HG03378 (cell line): Measurements from ENCODE around the gene NOBOX.
"Not testable (repeated sequence)": the region's sequence is repeated elsewhere in the genome, so short reads cannot be mapped to it uniquely, and the experiment has no call there.

Experiments used
- ATAC-seq: cut with Tn5 transposase; IDR thresholded peaks from one replicate; pipeline ENCODE4 v1.9.1; 2021; ENCODE audit warnings: mild to moderate bottlenecking, moderate library complexity; ENCODE audit not compliant: unreplicated experiment

Gene NOBOX

DNA sequence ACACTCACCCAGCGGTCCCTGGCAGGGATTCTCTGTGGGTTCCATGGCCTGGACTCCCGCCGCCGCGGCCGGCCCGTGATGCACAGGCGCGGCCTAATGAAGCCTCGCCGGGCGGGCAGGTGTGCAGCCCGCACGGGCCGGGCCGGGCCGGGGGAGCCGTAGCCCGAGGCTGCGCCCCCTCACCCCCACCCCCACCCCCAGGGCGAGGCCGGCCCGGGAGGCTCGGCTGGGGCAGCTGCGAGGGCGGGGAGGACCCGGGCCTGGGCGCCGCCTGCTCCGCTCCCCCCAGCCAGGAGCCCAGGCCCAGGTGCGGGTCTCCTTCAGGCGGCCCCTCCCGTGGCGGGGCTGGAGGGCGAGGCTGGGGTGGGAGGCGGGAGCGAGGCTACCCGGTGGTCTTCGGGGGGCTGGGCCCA, at the start of gene NOBOX:
NOBOX (minus strand) TSS at position 45 of the 413 bp plus-strand sequence.
- no peak for ATAC-seq

DNA sequence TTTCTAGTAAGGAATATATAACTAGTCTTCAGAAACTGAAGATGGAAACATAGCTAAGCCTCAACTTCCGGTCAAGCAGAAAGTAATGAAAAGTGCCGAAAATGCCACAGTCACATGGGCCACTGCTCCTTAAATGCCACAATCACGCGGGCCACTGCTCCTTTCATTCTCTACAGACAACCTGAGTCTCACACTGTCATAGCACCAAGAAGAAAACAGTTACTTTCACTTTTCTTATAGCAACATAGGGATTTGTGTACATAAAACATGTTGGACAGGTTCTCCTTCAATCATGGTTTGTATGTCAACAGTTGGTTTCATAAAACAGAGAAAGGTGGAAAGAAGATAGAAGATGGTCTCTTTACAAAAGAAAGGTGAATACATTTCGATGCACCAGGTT, 48.6 kb upstream of the NOBOX start:
- ATAC-seq = peak; percentile 66

DNA sequence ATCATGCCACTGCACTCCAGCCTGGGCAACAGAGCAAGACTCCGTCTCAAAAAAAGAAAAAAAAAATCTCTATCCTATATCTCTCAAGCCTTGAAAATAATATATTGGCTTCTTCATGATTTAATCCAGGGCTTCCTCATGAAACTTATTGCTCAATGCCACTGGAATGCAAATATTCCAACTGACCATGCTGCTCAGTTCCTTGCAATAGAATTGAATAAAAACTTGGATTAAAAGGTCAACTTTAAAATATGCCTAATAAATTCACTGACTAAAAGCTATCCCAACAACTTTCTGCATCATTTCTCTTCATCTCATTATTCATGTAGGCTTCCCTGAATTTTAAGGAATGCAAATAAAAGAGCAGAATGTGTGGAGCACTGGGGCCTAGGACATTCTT, 42.1 kb upstream of the NOBOX start:
- ATAC-seq = no peak

DNA sequence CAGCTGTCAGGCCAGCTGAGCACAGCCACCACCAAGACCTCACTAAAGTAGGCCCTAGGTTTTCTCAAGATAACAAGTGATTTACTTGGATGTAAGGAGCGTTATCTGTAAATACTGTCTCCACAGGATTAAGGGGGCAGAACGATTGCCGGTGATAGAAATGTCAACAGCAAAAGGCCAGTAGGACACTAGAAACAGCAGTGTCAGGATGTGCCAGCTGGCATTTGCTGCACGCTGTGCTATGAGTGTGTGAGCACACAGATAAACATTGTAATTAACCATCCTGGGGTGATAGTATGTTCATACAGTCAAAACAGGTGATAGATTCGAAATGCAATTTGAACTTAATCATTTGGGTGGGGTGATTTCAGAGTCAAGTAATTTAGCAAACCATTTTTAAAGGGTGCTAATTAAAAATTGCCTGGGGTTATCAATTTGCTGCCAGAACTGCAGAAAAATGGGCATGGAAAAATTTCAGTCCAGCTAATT, 36.3 kb upstream of the NOBOX start:
- ATAC-seq = no peak

DNA sequence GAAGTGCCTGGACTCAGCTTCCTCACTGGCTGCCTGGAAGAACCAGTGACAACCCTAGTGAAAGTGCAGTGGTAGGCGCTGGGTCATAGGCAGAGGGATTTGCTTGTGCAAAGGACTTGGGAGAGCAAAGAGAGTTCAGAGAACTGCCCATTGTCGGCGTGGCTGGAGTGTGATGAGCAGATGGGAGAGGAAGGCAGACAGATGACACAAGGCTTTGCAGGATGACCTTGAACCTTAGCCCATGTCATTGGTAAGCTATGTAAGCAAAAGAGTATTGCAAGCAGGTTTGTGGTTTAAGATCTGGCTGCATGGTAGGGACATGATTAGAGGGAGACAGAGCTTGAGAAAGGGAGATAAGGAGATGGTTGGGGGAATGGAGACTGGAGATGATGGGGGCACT, 35.3 kb upstream of the NOBOX start:
- ATAC-seq = no peak

DNA sequence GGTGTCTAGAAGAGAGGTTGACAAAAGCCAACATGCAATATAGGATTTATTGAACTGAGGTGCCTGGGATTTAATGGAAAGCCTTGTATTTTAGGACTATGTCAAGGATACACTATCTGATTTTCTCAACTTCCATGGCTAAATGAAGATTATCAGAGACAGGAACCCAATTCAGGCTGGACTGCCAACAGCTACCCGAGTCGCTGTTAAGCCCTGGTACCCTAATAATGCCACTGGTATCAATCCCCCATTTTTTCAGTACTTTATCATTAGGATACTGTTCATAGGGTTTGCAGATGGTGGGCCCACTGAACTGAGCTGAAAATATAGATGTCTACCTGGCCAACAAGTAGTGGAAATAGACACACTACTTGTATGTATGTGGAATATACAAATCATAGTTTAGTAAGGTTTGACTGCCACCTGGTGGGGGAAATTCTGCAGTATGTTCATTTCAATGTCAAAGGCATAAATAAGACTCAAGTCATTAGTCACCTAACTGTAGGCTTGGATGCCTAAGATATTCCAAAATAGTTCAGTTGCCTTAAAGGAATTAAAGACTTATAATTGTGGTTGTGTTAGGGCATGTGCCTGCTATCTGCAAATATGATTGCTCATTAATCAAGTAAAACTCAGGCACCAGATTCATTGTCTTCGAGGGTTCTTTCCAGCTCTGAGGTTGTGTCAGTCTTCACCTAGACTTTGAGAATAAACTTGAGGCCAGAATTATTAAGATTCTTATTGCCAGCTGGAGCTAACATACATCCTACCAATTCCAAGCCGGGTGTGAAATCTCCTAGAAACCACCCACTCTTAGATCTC, 34.1 kb upstream of the NOBOX start:
- peak; percentile 83 for ATAC-seq

DNA sequence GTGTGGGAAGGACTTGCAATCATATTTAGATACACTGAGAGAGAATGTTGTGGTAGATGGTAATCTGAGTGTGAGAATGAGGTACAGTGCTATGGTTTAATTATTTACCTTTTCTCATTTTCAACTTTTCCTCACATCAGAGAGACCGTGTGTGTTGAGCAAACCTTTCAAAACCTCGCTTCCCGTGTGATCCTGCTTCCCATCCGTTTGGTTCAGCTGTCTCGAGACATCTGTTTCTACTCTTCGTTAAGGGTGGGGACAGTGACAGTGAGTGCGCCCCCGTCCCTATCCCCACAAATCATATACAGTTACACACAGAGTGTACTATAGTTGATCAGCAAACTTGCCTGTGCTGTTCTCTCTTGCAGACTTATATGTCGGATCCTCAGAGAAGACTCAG, 33.0 kb upstream of the NOBOX start:
- ATAC-seq = no peak

DNA sequence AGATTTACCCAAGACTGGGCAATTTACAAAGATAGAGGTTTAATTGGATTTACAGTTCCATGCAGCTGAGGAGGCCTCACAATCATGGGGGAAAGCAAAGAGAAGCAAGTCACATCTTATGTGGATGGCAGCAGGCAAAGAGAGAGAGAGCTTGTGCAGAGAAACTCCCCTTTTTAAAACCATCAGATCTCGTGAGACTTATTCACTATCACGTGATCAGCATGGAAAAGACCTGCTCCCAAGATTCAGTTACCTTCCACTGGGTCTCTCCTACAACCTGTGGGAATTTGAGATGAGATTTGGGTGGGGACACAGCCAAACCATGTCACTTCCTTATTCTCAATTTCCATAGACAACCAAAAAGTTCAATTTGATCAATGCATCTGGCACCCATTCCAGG, 24.9 kb upstream of the NOBOX start:
- ATAC-seq = no peak

DNA sequence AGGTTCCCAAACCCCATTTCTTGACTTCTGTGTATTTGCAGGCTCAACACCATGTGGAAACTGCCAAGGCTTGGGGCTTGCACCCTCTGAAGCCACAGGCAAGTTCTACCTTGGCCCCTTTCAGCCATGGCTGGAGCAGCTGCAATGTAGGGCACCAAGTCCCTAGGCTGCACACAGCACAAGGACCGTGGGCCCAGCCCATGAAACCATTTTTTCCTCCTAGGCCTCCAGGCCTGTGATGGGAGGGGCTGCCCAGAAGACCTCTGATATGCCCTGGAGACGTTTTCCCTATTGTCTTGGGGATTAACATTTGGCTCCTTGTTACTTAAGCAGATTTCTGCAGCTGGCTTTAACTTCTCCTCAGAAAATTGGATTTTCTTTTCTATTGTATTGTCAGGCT, 24.0 kb upstream of the NOBOX start:
- not testable (repeated sequence) for ATAC-seq

DNA sequence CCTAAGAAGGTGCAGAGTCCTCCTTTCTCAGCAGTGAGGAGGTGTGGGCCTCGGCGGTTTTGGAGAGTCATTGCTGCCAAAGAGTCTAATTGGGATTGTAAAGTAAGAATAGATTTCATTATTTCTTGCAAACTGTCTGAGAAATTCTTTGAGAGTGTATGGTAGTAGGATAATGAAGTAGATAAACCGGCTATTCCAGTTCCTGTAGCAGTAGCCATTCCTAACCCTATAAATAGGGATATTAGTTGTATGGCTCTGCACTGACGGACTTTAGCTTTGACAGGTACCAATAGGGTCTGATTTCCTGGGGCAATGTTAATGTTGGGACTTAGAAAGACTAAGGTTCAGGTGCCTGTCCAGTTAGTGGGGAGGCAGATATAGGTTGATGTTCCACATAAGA, 15.4 kb upstream of the NOBOX start:
- not testable (repeated sequence) for ATAC-seq

DNA sequence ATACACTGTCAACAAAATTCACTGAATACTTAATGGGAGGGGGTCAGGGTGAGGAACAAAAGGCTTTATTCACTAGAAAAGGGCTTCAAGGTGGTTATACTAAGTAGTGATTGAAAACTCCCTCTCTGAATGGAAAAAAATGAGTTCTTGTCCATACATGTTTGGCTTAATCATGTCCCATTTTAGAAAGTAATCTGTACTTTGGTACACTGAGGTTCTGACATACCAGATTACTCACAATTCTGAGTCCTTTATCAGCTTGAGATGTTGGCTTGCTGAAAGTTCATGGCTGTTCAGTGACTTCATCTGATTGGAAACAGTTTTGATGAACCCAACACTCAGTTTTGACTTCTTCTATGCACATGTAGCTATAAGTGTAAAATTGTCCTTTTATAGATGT, 12.8 kb upstream of the NOBOX start:
- ATAC-seq = no peak

DNA sequence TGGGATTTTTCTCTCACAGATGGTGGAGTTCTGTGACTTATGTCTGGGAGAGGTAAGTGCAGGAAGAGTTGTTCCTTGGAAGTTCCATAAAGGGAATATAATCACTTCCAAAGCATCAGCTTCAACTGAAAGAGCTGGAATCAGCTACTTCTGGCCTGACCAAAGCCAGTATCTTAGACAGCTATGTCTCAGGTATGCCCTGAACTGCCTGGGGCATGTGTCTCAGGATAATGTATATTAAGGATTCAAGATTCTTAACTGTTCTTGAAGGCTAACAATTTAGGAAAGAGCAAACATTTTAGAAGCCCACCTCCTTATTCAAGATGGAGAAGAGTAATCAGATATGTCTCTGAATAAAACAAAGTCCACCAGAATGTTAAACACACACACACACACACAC, 12.4 kb upstream of the NOBOX start:
- ATAC-seq = no peak

DNA sequence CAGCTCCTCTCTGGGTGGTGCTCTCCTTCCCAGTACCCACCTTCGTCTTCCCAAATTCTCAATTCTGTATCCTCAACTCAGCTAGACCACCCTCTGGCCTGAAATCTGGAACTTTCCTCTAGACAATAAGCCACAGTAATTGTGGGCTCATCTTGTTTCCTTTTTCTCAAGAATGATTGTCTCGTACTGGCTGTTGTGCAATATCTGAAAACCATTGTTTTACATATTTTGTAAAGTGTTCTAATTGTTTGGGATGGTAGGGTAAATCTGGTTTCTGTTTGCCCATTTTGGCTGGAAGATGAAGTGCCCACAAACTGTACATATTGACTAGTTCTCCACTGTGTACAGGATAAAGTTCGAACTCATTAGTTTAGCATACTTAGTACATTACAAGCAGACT, 11.3 kb upstream of the NOBOX start:
- no peak for ATAC-seq

DNA sequence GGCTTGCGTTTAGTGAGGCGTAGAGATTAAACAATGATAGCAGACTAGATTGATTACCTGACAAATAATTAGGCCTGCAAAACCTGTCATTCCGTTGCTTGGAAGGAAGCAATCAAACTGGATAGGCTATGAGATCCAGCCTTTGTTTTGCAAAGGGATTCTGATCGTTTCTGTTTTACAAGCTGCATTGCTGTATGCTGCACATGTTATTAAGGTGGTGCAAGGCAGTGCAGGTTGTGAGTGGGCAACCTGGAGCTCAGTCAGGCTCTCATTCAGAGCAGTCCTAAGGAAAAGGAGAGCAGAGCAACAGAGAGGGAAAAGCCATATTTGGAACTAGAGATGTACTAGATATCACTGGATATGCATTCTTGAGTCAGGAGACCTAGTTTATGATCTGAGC, 6.9 kb upstream of the NOBOX start:
- no peak for ATAC-seq

DNA sequence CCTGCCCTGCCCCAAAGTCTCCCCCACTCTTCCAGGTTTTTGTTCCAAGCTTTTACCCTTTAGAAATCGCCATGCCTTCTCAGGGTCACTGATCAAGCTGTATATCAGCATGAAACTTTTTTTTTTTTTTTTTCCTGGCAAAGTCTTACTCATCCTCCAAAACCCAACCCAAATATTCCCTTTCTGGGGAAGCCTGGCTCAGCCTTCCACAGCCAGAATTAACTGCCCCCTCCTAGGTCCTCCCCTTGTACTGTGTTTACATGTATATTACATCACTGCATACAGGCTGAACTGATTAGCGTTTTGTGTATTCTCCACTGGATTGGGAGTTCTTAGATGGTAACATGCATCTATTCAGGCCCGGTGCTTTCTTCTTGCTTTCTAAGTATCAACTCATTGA, 4.6 kb upstream of the NOBOX start:
- ATAC-seq = no peak

DNA sequence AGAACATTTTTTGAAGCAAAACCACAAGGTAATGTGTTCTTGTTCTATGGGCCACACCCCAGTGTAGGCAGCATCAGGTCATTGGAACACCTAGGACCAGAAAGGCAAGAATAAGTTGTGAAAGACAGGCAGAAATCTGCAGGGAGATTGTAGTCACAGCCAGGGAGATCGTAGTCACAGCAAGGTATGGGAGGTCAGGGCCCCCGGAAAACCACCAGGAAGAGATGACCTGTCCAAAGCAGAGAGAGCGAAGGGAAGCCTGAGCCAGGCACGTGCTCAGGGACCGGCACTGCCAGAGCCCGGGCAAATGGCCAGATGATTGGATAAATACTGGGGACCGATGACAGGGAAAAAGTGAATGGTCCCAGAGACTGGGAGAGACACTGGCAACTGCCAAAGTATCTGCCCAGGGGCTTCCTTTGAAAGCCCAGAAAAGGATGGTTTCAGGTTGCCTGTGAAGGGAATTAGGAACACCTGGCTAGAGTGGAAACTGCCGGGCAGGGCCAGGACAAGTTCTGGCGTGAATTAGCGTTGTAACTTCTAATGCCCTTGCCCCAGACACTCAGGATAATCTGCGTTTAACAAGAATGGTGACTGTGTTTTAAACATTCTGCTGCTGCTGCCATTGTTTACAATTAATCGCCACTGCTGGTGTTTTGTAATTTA, 3.9 kb upstream of the NOBOX start:
- ATAC-seq = no peak

DNA sequence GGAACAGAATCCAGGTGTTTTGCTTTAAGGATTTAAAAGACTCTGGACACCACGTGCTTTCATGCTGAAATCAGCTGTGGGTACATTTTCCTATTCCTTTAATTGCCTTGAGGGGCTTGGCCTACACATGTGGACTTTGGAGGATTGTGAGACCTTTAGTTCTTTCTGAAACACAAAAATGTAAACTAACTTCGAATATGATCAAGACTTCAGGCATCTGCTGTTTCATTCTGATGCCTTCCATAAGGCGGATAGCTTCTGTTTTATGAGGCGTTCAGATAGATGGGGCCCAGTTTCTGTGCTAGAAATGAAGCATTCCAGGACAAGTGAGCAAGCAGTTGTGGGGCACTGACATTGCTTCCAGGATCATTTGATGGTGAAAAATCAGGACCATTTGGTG, 1.5 kb upstream of the NOBOX start:
- no peak for ATAC-seq

DNA sequence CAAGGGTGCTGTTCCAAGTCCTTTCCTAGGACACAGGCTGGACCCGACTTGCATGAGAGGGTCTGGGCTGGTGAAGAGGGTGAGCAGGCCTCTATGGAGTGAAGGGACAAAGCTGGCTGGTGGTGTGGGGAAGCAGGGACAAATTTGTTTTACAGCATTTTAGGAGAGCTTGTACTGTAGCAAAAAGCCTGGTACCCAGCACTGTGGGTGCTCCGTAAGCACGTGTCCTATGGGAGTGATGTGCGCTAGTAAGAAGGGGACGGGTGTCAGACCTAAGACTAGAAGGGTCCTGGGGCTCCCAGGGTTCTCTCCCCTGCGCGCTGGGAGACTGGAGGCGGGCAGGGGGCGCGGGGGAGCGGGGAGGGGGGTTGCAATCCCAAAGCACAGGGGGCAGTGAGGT, 391 bp downstream of the NOBOX start:
- ATAC-seq = no peak

DNA sequence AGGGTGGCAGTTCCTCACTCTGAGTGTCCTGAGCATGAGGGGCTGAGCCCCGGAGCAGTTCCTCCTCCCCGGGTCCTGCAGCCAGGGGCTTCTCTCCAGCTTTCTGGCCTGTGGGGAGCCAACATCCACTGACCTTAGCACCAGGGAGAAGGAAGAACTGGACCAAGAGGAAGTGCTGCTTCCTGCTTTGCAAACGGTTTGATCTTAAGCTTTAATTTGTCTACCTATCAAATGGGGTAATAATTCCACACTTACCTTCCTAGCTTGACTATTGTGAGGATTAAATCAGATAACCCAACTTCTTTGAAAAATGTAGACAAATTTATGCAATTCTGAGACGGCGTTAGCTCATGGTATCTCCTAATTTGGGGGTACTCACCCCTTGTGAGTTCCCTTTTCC, 2.0 kb downstream of the NOBOX start:
- ATAC-seq = no peak

DNA sequence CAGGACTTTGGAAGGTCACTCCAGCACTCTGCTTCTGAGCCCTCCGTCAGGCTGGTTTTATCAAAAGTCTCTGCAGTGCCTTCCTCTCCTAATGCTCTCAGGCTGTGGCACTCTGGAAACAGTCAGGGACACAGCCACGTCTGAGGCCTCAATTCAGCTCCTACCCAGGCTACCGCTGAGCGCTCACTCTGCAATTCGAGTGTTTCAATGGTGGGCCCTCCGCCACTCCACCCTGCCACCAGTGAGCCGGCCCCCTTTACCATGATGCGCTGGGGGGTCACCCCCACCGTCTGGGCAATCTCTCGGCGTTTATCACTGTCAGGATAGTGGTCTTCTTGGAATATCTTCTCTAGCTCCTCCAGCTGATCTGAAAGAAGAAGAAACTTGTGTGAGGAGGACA, 3.5 kb downstream of the NOBOX start:
- ATAC-seq = no peak

DNA sequence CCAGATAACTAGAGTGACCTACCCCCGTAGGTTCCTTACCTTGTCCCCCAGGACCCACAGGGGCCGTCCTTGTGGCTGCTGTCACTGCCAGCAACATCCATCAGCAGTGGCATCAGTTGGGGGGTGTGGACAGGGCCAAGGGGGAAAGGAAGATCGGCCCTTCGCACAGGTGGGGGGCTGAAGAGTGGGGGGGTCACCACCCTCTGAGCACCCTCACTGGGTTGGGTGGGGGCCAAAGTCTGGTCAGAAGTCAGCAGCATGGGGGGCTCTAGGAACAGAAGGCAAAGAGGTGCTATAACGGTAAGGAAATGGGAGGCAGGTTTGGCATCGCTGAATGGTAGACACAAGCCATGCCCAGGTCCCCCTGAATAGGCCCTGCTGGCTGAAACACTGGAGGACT, 4.6 kb downstream of the NOBOX start:
- ATAC-seq = no peak

DNA sequence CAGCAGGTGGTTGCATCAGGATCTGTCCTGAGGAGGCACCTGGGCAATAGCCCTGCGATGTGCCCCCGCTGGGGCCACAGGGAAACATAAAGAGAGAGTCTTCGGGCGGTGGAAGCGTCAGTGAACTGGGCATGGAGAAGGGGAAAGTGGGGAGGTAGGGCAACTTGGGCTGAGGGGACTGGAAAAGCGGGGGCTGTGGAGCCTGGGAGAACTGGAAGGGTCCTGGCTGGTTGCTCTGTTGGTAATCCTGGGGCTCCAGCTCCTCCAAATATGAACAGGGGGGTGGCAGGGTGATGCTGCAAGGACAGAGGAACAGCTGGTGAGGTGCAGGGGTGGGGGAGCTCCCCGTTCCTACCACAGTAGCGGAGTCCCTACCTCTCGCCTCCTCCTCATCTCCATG, 5.2 kb downstream of the NOBOX start:
- no peak for ATAC-seq
